Natural killer cell treated with Interleukin-12 subunit alpha and Interleukin-12 subunit beta and Interleukin-15 and Interleukin-18, amount 100 ng/mL, for 72 hours (primary cell): ENCODE results near the gene GOLGA8M. TPM values are rescaled to one million over a fixed set of nuclear protein-coding genes. Genes with fewer than 3 reads are reported as not detected.
"Not testable (repeated sequence)": the region's sequence is repeated elsewhere in the genome, so short reads cannot be mapped to it uniquely, and the experiment has no call there.

Experiments used
- ATAC-seq, 2 donors: fragments of 150-1000 bp; cut with Tn5 transposase in 1 of 2; sonication (Bioruptor Pico), chemical (Tn5 transposase) in 1 of 2; 2 replicates each; pipeline ENCODE4 v1.10.0; 2021
- DNase-seq: peaks from one replicate; pipeline ENCODE4 v3.0.0; 2022; ENCODE audit warnings: low spot score
- H3K27ac Mint-ChIP-seq, 2 donors: 1 replicate in 1 of 2; 2 replicates in 1 of 2; pipeline ENCODE4 v1.8.0; 2022; ENCODE audit warnings: mixed read lengths in 2 of 2, mild to moderate bottlenecking in 1 of 2, moderate library complexity in 1 of 2
- H3K27me3 Mint-ChIP-seq, 2 donors: 1 replicate in 1 of 2; 2 replicates in 1 of 2; pipeline ENCODE4 v1.8.0; 2022; ENCODE audit warnings: mixed read lengths in 2 of 2
- H3K36me3 Mint-ChIP-seq: one replicate; pipeline ENCODE4 v1.8.0; 2022; ENCODE audit warnings: mixed read lengths
- H3K4me1 Mint-ChIP-seq, 2 donors: 1 replicate in 1 of 2; 2 replicates in 1 of 2; pipeline ENCODE4 v1.8.0; 2022; ENCODE audit warnings: low read depth in 2 of 2, mixed read lengths in 2 of 2, mild to moderate bottlenecking in 1 of 2
- H3K4me3 Mint-ChIP-seq: one replicate; pipeline ENCODE4 v1.8.0; 2022; ENCODE audit warnings: mixed read lengths
- H3K9me3 Mint-ChIP-seq: 2 replicates; pipeline ENCODE4 v1.8.0; 2022; ENCODE audit warnings: mixed read lengths
- total RNA-seq, 2 donors: library from RNA; stranded (reverse); gene quantifications; one replicate each; pipeline ENCODE4 v1.2.3, GENCODE V29; 2022

GOLGA8M gene
- total RNA-seq, 2 donors from 2014 or later = 21.3 to 33.1 TPM

DNA sequence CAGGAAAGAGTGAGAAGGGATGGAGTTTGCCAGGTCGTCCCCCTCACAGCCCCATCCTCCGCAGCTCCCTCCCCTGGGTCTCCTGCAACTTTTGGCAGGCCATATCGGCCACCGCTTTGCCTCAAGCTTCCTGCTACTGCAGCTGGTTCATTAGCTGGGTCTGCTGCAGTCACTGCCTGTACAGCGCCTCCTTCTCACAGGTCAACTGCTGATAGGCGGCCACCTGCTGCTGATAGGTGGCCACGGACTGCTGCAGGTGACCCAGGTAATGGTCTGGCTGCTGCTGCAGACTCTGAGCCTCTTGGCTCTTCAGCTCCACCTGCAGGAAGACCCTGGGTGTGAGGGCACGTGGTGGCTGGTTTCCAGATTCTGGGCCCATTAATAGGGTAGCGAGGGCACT, 8.3 kb downstream of the GOLGA8M start:
- ATAC-seq, H3K27ac Mint-ChIP-seq, H3K4me3 Mint-ChIP-seq, DNase-seq, H3K36me3 Mint-ChIP-seq, H3K9me3 Mint-ChIP-seq, H3K27me3 Mint-ChIP-seq, H3K4me1 Mint-ChIP-seq: not testable (repeated sequence)

DNA sequence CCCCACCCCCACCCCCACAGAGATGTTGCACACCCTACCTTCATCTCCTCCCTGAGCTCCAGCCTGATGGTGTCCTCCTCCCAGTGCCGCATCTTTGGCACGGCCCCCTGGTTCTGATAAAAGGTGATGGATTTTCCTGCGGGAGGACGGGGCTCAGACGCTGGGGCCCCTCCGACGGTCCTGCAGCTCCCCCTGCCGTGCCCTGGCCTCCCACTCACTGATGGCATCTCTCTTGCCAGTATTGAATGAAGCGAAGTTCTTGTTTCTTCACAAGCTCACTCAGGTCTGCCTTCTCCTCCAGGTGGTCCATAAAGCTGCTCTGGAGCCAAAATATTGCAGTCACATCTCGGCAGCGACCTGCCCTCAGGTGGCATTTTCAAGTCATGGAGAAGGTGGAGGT, 9.8 kb downstream of the GOLGA8M start:
- not testable (repeated sequence) for H3K4me1 Mint-ChIP-seq, H3K36me3 Mint-ChIP-seq, H3K27me3 Mint-ChIP-seq, DNase-seq, ATAC-seq, H3K4me3 Mint-ChIP-seq, H3K27ac Mint-ChIP-seq, H3K9me3 Mint-ChIP-seq

DNA sequence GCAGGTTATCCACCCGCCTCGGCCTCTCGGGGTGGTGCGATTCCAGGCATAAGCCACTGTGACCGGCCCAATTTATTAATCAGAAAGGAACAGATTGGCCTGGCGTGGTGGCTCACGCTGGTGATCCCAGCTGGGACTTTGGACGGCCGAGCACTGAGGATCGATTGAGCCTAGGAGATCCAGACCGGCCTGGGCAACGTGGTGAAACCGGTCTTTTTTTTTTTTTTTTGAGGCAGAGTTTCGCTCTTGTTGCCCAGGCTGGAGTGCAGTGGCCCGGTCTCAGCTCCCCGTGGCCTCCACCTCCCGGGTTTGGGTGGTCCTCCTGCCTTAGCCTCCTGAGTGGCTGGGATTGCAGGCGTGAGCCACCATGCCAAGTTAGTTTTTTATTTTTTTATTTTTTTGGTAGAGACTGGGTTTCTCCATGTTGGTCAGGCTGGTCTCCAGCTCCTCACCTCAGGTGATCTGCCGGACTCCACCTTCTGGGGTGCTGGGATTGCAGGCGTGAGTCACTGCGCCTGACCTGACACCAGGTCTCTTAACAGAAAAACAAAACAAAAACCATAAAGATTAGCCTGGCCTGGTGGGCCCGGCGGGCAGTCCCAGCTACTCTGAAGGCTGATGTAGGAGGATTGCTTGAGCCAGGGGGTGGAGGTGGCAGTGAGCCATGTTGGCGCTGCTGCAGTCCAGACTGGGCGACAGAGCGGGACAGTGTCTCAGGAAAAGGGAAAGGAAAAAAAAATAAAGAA, 18.0 kb downstream of the GOLGA8M start:
- not testable (repeated sequence) for H3K36me3 Mint-ChIP-seq, H3K27ac Mint-ChIP-seq

DNA sequence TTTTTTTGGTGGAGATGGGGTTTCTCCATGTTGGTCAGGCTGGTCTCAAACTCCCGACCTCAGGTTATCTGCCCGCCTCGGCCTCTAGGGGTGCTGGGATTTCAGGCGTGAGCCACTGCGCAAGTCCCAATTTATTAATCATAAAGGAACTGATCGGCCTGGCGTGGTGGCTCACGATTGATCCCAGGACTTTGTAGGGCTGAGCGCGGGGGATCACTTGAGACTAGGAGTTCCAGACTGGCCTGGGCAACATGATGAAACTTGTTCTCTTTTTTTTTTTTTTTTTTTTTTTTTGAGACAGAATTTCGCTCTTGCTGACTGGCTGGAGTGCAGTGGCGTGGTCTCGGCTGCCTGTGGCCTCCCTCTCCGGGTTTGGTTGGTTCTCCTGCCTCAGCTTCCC, 19.2 kb downstream of the GOLGA8M start:
- DNase-seq, H3K4me3 Mint-ChIP-seq, H3K27ac Mint-ChIP-seq, H3K27me3 Mint-ChIP-seq, H3K36me3 Mint-ChIP-seq, H3K4me1 Mint-ChIP-seq, H3K9me3 Mint-ChIP-seq, ATAC-seq: not testable (repeated sequence)

More for the DNA sequence above, 18.0 kb downstream of the GOLGA8M start:
- DNase-seq, ATAC-seq, H3K27me3 Mint-ChIP-seq, H3K4me1 Mint-ChIP-seq, H3K9me3 Mint-ChIP-seq, H3K4me3 Mint-ChIP-seq: not testable (repeated sequence)

DNA sequence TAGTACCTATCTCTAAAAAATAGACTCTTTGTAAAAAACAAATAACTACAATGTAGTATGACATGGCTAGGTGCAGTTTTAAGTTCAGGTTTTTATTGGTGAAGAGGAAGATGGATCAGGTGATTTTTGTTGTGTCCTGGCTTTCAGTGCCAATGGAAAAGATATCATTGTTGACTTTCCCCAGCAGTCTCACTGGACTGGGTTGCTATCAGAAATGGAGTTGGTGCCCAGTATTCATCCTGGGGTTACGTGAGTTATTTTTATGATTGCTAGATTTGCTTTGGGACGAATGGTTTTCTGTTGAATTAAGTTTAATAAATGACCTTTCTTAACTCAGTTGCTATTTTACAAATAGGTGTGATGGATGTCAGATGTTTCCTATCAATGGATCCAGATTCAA, 38.7 kb downstream of the GOLGA8M start:
- not testable (repeated sequence) for H3K4me3 Mint-ChIP-seq, H3K36me3 Mint-ChIP-seq, H3K4me1 Mint-ChIP-seq, H3K27ac Mint-ChIP-seq, H3K27me3 Mint-ChIP-seq, DNase-seq, H3K9me3 Mint-ChIP-seq, ATAC-seq

DNA sequence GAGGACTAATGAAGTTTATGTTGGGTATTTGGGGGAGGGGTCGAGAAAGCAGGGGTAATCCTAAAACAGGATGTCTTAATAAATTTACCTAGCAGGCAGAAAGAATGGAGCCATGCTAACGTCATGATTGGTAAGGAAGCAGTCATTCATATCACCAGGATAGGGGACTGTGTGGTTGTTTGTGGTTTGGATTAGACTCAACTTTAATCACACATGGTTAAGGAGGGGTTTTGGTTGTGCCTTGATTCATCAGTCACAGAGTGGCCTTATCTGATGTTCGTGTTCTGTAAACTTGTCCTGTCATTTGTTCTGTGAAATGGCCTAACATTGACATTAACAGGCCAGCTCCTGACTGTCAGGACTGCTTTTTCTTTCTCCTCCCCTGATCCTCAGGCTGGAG, 40.1 kb downstream of the GOLGA8M start:
- not testable (repeated sequence) for DNase-seq, H3K4me3 Mint-ChIP-seq, H3K36me3 Mint-ChIP-seq, H3K27ac Mint-ChIP-seq, H3K9me3 Mint-ChIP-seq, H3K4me1 Mint-ChIP-seq, H3K27me3 Mint-ChIP-seq
- peak; percentile 61 to 71 for ATAC-seq

DNA sequence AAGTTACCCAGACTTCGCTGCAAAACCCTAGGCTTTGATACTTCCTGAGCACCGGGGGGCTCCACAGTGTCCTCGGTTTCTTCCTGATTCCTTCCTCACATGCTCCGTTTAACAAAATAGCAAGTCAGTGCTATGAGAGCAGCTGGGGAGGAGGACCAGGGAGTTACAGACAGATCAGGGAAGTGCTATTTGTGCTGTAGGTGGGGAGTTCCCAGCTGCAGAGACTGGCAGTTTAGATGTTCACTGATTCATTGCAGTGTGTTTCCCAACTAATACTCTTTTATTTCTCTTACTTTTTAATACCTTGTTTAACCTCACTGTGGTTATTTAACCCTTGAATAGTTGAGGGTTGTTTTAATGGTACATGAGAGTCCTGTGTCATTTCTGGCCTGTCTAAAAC, 45.8 kb downstream of the GOLGA8M start:
- not testable (repeated sequence) for ATAC-seq, H3K4me3 Mint-ChIP-seq, DNase-seq, H3K36me3 Mint-ChIP-seq, H3K27me3 Mint-ChIP-seq, H3K9me3 Mint-ChIP-seq, H3K4me1 Mint-ChIP-seq, H3K27ac Mint-ChIP-seq

DNA sequence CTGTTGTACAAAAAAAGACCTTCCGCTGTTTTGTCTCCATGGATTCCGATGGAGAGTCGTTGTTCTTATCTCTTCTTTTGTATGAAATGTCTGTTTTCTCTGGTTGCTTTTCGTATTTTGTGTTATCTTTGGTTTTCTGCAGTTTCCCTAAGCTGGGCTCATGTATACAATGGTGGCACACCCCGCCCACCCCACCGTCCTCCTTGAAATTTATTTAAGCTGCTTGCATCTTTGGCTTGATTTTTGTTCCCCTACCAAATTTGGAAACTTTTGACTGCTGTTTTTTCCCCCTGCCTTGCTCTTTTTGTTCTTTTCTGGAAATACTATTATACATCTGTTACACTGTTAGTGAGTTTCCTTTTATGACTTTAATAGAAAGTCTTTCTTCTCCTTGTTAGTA, 47.6 kb downstream of the GOLGA8M start:
- not testable (repeated sequence) for H3K9me3 Mint-ChIP-seq, H3K27ac Mint-ChIP-seq, ATAC-seq, H3K4me3 Mint-ChIP-seq, H3K36me3 Mint-ChIP-seq, H3K4me1 Mint-ChIP-seq, H3K27me3 Mint-ChIP-seq, DNase-seq

DNA sequence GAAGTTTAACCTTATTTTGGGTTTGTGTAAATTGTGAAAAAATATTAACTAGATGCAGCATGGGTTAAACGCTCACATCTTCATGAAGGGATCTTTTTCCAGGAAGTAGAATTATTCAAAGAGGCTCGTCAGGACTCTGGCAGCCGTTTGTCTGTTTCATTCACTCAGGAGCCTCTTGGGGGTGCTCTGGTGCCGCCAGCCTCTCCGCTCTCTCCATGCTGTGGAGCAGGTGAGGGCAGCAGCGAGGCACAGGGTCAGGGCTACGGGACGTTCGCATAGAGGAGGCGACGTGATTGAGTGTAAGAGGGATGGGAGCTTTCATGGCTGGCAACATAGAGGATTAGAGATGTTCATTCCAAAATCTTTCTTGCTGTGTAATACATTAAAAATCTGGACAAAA, 48.5 kb downstream of the GOLGA8M start:
- not testable (repeated sequence) for H3K27ac Mint-ChIP-seq, H3K4me1 Mint-ChIP-seq, H3K9me3 Mint-ChIP-seq, DNase-seq, H3K4me3 Mint-ChIP-seq, H3K27me3 Mint-ChIP-seq, H3K36me3 Mint-ChIP-seq
- peak in 1 of 2 donors; percentile 57 for ATAC-seq

DNA sequence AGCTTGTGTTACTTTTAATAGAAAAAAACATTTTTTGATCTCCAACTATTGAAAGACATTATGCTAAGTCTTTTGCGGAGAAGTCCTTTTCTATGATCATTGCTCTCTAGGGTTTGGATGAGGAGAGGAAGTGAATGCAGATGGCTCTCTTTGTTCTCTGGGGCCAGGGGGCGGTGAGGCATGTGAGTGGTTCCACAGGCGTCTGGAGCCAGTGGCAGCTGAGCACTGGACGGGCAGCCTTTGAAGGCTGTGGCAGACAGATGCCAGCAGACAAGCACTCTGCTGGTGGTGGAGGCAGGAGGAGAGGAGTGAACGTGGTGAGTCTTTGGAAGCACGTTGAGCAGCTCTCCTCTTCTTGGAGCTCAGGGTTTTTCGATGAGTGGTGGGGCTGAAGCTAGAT, 51.5 kb downstream of the GOLGA8M start:
- DNase-seq, H3K4me3 Mint-ChIP-seq, H3K4me1 Mint-ChIP-seq, H3K27me3 Mint-ChIP-seq, H3K27ac Mint-ChIP-seq, H3K36me3 Mint-ChIP-seq, ATAC-seq, H3K9me3 Mint-ChIP-seq: not testable (repeated sequence)

DNA sequence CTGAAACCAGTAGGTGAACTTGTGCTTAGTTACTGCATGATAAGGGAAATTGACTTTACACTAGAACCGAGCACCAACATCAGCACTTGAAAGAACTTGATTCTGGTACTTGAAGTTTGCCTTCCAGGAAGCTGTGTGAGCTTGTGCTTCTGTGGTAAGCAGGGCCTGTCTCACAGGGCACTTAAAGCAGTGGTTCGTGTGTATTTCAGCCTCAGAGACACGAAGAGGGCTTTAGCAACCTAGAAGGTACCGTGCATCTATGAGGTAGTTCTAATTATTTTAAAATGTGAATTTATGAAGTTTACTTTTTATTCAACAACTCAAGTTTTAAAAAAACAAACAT, 56.2 kb downstream of the GOLGA8M start:
- H3K27me3 Mint-ChIP-seq, H3K27ac Mint-ChIP-seq, H3K9me3 Mint-ChIP-seq, ATAC-seq, DNase-seq, H3K4me3 Mint-ChIP-seq, H3K4me1 Mint-ChIP-seq, H3K36me3 Mint-ChIP-seq: not testable (repeated sequence)

DNA sequence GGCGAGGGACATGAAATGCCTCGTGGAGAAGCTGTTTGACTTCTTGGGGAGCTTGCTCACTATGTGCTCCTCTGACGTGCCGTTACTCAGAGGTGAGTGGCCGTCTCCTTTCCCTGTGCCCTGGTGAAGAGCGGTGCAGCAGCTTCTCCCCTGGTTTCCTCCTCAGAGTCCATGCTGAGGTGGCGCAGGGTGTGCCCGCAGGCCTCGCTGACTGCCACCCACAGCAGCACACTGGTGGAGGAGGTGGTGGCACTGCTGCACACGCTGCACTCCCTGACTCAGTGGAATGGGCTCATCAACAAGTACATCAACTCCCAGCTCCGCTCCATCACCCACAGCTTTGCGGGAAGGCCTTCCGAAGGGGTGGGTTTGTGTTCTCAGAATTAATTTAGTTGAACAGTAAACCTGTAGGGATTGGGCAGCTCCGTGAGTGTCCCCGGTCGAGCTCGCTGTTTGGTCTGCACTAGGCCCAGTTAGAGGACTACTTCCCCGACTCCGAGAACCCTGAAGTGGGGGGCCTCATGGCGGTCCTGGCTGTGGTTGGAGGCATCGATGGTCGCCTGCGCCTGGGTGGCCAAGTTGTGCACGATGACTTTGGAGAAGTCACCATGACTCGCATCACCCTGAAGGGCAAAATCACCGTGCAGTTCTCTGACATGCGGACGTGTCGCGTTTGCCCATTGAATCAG, 56.7 kb downstream of the GOLGA8M start:
- H3K36me3 Mint-ChIP-seq, DNase-seq, H3K4me1 Mint-ChIP-seq, H3K27ac Mint-ChIP-seq, ATAC-seq, H3K9me3 Mint-ChIP-seq, H3K27me3 Mint-ChIP-seq, H3K4me3 Mint-ChIP-seq: not testable (repeated sequence)

DNA sequence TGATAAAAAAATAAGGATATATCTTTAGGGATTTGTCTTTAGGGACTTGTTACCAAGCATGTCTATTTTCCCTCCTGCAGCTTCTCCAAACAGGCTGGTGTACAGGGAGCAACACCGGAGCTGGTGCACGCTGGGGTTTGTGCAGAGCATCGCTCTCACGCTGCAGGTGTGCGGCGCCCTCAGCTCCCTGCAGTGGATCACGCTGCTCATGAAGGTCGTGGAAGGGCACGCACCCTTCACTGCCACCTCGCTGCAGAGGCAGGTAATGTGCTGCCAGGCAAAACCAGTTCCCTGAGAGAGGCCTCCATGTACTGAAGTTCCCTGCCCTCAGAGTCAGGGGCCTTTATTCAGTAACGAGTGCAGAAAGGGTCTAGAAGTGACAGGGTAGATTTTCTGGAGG, 58.0 kb downstream of the GOLGA8M start:
- H3K9me3 Mint-ChIP-seq, H3K27ac Mint-ChIP-seq, H3K36me3 Mint-ChIP-seq, DNase-seq, ATAC-seq, H3K4me1 Mint-ChIP-seq, H3K27me3 Mint-ChIP-seq, H3K4me3 Mint-ChIP-seq: not testable (repeated sequence)

DNA sequence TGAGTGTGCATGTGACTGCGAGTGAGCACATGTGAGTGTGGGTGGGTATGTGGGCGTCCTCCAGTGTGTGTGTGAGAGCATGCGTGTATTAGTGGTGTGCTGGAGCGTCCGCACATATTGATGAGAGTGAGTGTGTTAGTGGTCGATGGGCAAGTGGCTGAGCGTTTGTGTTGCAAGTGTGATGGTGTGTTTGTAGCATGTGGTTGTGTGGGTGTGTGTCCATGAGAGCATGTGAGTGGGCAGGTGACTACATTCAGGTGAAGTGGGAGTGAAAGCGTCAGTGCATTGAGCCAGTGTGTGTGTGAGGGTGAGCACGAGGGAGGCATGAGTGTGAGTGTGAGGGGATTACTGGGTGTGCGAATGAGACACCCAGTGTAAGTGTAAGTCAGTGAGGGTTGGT, 59.7 kb downstream of the GOLGA8M start:
- not testable (repeated sequence) for H3K4me1 Mint-ChIP-seq, H3K36me3 Mint-ChIP-seq, ATAC-seq, H3K27me3 Mint-ChIP-seq, DNase-seq, H3K27ac Mint-ChIP-seq, H3K4me3 Mint-ChIP-seq, H3K9me3 Mint-ChIP-seq
